GM10266 (cell line): ENCODE data around the gene ADCY6.

Experiments
- DNase-seq: peaks from one replicate; pipeline ENCODE4 v3.0.0; 2012; ENCODE audit errors: extremely low spot score
- CTCF ChIP-seq: IDR thresholded peaks from 2 replicates; pipeline ENCODE4 v1.5.1; 2012; ENCODE audit warnings: mild to moderate bottlenecking, low read depth; ENCODE audit not compliant: control insufficient read depth, insufficient read depth; ENCODE audit errors: missing control alignments

ADCY6 gene

GRCh38 chr12:48827513-48828096 lies 38.7 kb upstream of the ADCY6 start:
- no peak for TF ChIP-seq CTCF
- no peak for DNase-seq

- no peak for TF ChIP-seq CTCF
- no peak for DNase-seq
Measured at GRCh38 chr12:48827026-48827425, 38.1 kb upstream of the ADCY6 start.

GRCh38 chr12:48826209-48826855 lies 37.4 kb upstream of the ADCY6 start:
- no peak for DNase-seq
- TF ChIP-seq CTCF = no peak

- no peak for TF ChIP-seq CTCF
- DNase-seq = no peak
Measured at GRCh38 chr12:48824905-48825304, 36.0 kb upstream of the ADCY6 start.

GRCh38 chr12:48824112-48824511 lies 35.2 kb upstream of the ADCY6 start:
- DNase-seq = no peak
- no peak for TF ChIP-seq CTCF

GRCh38 chr12:48823281-48823680 lies 34.4 kb upstream of the ADCY6 start:
- no peak for TF ChIP-seq CTCF

GRCh38 chr12:48822711-48823110 lies 33.8 kb upstream of the ADCY6 start:
- no peak for DNase-seq
- TF ChIP-seq CTCF = no peak

More at GRCh38 chr12:48823281-48823680, 34.4 kb upstream of the ADCY6 start:
- DNase-seq = no peak
